BLaER1 treated with 17β-estradiol and CSF1 and Interleukin-3, amounts not matched to agents 10 nM and 100 nM (cell line): ENCODE results near the gene RAB11FIP3.
A peak's percentile ranks its signal among the peaks of the same experiment; 100 is the strongest.

Experiments
- H3K27ac ChIP-seq, 11 experiments: shearing (Covaris generic); formaldehyde crosslinking; 2 replicates each; pipeline ENCODE4 v1.8.1; 2022
- H3K27me3 ChIP-seq, 11 experiments: shearing (Covaris generic); formaldehyde crosslinking; 2 replicates each; pipeline ENCODE4 v1.8.1; 2022
- H3K36me3 ChIP-seq, 11 experiments: shearing (Covaris generic); formaldehyde crosslinking; 2 replicates each; pipeline ENCODE4 v1.8.1; 2022
- H3K4me1 ChIP-seq, 10 experiments: shearing (Covaris generic); formaldehyde crosslinking; 2 replicates each; pipeline ENCODE4 v1.8.1; 2022
- H3K4me2 ChIP-seq, 11 experiments: shearing (Covaris generic); formaldehyde crosslinking; 2 replicates each; pipeline ENCODE4 v1.8.1; 2022
- H3K4me3 ChIP-seq, 10 experiments: shearing (Covaris generic); formaldehyde crosslinking; 2 replicates each; pipeline ENCODE4 v1.8.1; 2022
- H3K9ac ChIP-seq, 11 experiments: shearing (Covaris generic); formaldehyde crosslinking; 2 replicates each; pipeline ENCODE4 v1.8.1; 2022
- H3K9me3 ChIP-seq, 11 experiments: shearing (Covaris generic); formaldehyde crosslinking; replicated peaks in 1 of 11; 2 replicates each; pipeline ENCODE4 v1.8.1; 2022
- H4K20me1 ChIP-seq, 11 experiments: shearing (Covaris generic); formaldehyde crosslinking; 2 replicates each; pipeline ENCODE4 v1.8.1; 2022
- Cebpa-rat ChIP-seq, 11 experiments: shearing (Covaris generic); IDR thresholded peaks; 2 replicates each; pipeline ENCODE4 v1.8.1; 2022

The RAB11FIP3 gene

GRCh38 chr16:424033-424622 lies 1.3 kb upstream of the RAB11FIP3 start:
- no peaks in the 10 kb centered on the region for H3K9me3 ChIP-seq
- peak overlapping the region in 4 of 11 experiments; percentile 81 to 96 (median 94); a peak in 6 of 22 replicates for H3K9ac ChIP-seq
- H3K27me3 ChIP-seq: peaks cover 15 to 25% (median 21%) of the 10 kb centered on the region in 11 experiments
- peak overlapping the region in 8 of 10 experiments; percentile 88 to 97 (median 96); a peak in 15 of 20 replicates for H3K4me3 ChIP-seq
- H4K20me1 ChIP-seq: peaks cover 18 to 40% (median 33%) of the 10 kb centered on the region in 11 experiments; a peak in 21 of 22 replicates
- no peak overlapping the region for H3K27ac ChIP-seq
- H3K4me2 ChIP-seq: peak overlapping the region; percentile 94 to 99 (median 98)
- peaks cover 32 to 41% (median 36%) of the 10 kb centered on the region in 10 experiments for H3K4me1 ChIP-seq
- peaks cover 0 to 15% (median 4%) of the 10 kb centered on the region in 11 experiments; a peak in 8 of 22 replicates for H3K36me3 ChIP-seq
- no peak for TF ChIP-seq Cebpa-rat (IDR thresholded peaks at IDR 0.05)

DNA sequence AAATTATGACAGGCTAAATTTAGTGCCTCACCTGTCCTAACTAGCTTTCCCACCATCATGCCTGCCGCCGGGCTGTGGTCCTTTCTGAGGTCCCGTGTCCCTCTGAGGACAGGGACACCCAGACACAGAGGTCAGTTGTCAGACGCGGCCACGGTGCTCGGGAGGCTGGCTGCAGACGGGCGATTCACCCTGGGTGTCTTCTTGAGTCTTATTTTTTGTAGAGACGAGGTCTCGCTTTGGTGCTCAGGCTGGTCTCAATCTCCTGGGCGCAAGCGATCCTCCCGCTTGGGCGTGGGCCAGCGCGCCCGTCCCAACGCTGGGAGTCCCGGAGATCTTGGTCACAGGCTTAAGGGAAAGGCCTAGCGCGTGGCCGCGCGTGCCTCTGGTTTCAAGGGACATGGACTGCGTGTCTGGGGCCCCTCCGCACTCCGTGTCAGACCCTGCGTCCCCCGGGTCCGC lies 797 bp upstream of the RAB11FIP3 start:
- peak overlapping the region in 8 of 11 experiments; percentile 74 to 92 (median 90); a peak in 11 of 22 replicates for H3K27ac ChIP-seq
- no peaks in the 10 kb centered on the region for H3K9me3 ChIP-seq
- H3K9ac ChIP-seq: peak overlapping the region; percentile 81 to 96 (median 91); a peak in 21 of 22 replicates
- H3K4me1 ChIP-seq: peaks cover 32 to 44% (median 37%) of the 10 kb centered on the region in 10 experiments
- H4K20me1 ChIP-seq: peaks cover 18 to 44% (median 37%) of the 10 kb centered on the region in 11 experiments; a peak in 21 of 22 replicates
- H3K27me3 ChIP-seq: peaks cover 15 to 25% (median 21%) of the 10 kb centered on the region in 11 experiments
- H3K4me2 ChIP-seq: peak overlapping the region; percentile 94 to 99 (median 98)
- no peak for TF ChIP-seq Cebpa-rat (IDR thresholded peaks at IDR 0.05)
- H3K4me3 ChIP-seq: peak overlapping the region; percentile 83 to 98 (median 96)
- peaks cover 0 to 20% (median 8%) of the 10 kb centered on the region in 11 experiments; a peak in 10 of 22 replicates for H3K36me3 ChIP-seq

DNA sequence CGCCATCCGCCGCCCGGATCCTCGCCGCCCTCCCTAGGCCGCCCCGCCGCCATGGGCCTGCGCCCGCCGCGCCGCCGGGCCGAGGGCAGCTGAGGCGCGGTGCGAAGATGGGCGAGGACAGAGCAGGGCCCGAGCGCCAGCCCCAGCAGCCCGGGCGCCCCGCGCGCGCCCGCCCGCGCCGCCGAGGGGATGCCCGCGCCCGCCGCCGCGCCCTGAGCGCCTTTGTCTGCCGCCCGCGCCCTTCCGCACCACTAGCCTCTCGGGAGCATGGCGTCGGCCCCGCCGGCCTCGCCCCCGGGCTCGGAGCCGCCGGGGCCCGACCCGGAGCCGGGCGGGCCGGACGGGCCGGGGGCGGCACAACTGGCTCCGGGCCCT lies 278 bp downstream of the RAB11FIP3 start:
- Histone ChIP-seq H3K9me3 (no peaks in the 10 kb centered on the region), H4K20me1 (peaks cover 25 to 54% (median 48%) of the 10 kb centered on the region in 11 experiments; a peak in 21 of 22 replicates), H3K36me3 (peaks cover 0 to 31% (median 12%) of the 10 kb centered on the region in 11 experiments; a peak in 12 of 22 replicates), H3K27ac (peak overlapping the region; percentile 47 to 92 (median 88); a peak in 21 of 22 replicates), H3K9ac (peak overlapping the region; percentile 81 to 96 (median 91)), H3K4me3 (peak overlapping the region; percentile 83 to 98 (median 96)), H3K4me2 (peak overlapping the region; percentile 94 to 99 (median 98)), H3K4me1 (peaks cover 32 to 48% (median 38%) of the 10 kb centered on the region in 10 experiments), H3K27me3 (peaks cover 15 to 25% (median 21%) of the 10 kb centered on the region in 11 experiments)
- TF ChIP-seq Cebpa-rat (IDR thresholded peaks at IDR 0.05): no peak

- H3K27ac ChIP-seq: peak overlapping the region; percentile 47 to 92 (median 88); a peak in 21 of 22 replicates
- peak overlapping the region; percentile 81 to 96 (median 91) for H3K9ac ChIP-seq
- H3K27me3 ChIP-seq: peaks cover 15 to 25% (median 21%) of the 10 kb centered on the region in 11 experiments
- no peaks in the 10 kb centered on the region for H3K9me3 ChIP-seq
- H3K4me2 ChIP-seq: peak overlapping the region; percentile 94 to 99 (median 98)
- peaks cover 0 to 36% (median 14%) of the 10 kb centered on the region in 11 experiments; a peak in 12 of 22 replicates for H3K36me3 ChIP-seq
- no peak for TF ChIP-seq Cebpa-rat (IDR thresholded peaks at IDR 0.05)
- H3K4me3 ChIP-seq: peak overlapping the region; percentile 83 to 98 (median 96)
- H3K4me1 ChIP-seq: peaks cover 32 to 48% (median 38%) of the 10 kb centered on the region in 10 experiments
- H4K20me1 ChIP-seq: peaks cover 27 to 60% (median 53%) of the 10 kb centered on the region in 11 experiments; a peak in 21 of 22 replicates
Observed at GRCh38 chr16:426115-426905, 861 bp downstream of the RAB11FIP3 start.

- Histone ChIP-seq H3K4me1 (peaks cover 32 to 48% (median 38%) of the 10 kb centered on the region in 10 experiments), H3K4me3 (peak overlapping the region; percentile 83 to 98 (median 96)), H4K20me1 (peaks cover 27 to 66% (median 59%) of the 10 kb centered on the region in 11 experiments; a peak in 21 of 22 replicates), H3K27me3 (peaks cover 15 to 25% (median 21%) of the 10 kb centered on the region in 11 experiments), H3K9me3 (no peaks in the 10 kb centered on the region), H3K9ac (peak overlapping the region; percentile 81 to 96 (median 91)), H3K27ac (peak overlapping the region in 10 of 11 experiments; percentile 71 to 92 (median 88); a peak in 19 of 22 replicates), H3K36me3 (peaks cover 0 to 42% (median 19%) of the 10 kb centered on the region in 11 experiments; a peak in 12 of 22 replicates), H3K4me2 (peak overlapping the region; percentile 94 to 99 (median 98))
- TF ChIP-seq Cebpa-rat (IDR thresholded peaks at IDR 0.05): no peak
Observed at GRCh38 chr16:426906-427249, 1.4 kb downstream of the RAB11FIP3 start.

GRCh38 chr16:427250-427649 lies 1.8 kb downstream of the RAB11FIP3 start:
- peaks cover 32 to 48% (median 38%) of the 10 kb centered on the region in 10 experiments for H3K4me1 ChIP-seq
- peak overlapping the region; percentile 94 to 99 (median 98) for H3K4me2 ChIP-seq
- peak overlapping the region in 3 of 11 experiments; percentile 87 to 92 (median 88); a peak in 3 of 22 replicates for H3K27ac ChIP-seq
- peaks cover 0 to 46% (median 19%) of the 10 kb centered on the region in 11 experiments; a peak in 12 of 22 replicates for H3K36me3 ChIP-seq
- H4K20me1 ChIP-seq: peaks cover 27 to 68% (median 62%) of the 10 kb centered on the region in 11 experiments; a peak in 21 of 22 replicates
- peak overlapping the region; percentile 81 to 96 (median 91); a peak in 21 of 22 replicates for H3K9ac ChIP-seq
- no peaks in the 10 kb centered on the region for H3K9me3 ChIP-seq
- peaks cover 15 to 25% (median 21%) of the 10 kb centered on the region in 11 experiments for H3K27me3 ChIP-seq
- no peak for TF ChIP-seq Cebpa-rat (IDR thresholded peaks at IDR 0.05)
- H3K4me3 ChIP-seq: peak overlapping the region; percentile 83 to 98 (median 96)

DNA sequence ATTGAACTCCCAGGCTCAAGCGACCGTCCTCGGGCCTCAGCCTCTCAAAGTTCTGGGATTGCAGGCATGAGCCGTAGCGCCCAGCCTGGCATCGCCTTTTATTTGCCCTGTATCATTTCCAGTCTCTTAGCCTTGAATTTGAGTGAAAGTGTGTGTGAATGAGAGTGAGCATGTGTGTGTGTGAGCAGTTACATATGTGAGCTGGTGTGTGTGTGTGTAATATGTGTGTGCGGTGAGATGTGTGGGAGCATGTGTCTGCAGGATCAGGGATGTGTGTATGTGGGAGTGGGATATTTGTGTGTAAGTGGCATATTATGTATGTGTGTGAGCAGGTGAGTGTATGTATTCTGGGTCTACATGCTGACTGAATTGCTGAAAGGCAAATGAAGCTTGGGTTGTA lies 5.5 kb downstream of the RAB11FIP3 start:
- Histone ChIP-seq H3K27me3 (no peaks in the 10 kb centered on the region), H4K20me1 (peaks cover 27 to 100% (median 84%) of the 10 kb centered on the region in 11 experiments; a peak in 21 of 22 replicates), H3K4me3 (no peak overlapping the region), H3K9ac (no peak overlapping the region), H3K36me3 (peaks cover 0 to 79% (median 42%) of the 10 kb centered on the region in 11 experiments; a peak in 19 of 22 replicates), H3K4me1 (peaks cover 22 to 35% (median 26%) of the 10 kb centered on the region in 10 experiments), H3K4me2 (no peak overlapping the region; a peak in 1 of 22 replicates), H3K9me3 (no peaks in the 10 kb centered on the region), H3K27ac (no peak overlapping the region)
- no peak for TF ChIP-seq Cebpa-rat (IDR thresholded peaks at IDR 0.05)

- Histone ChIP-seq H3K9me3 (no peaks in the 10 kb centered on the region), H4K20me1 (peaks cover 13 to 100% (median 98%) of the 10 kb centered on the region in 11 experiments; a peak in 19 of 22 replicates), H3K4me2 (no peak overlapping the region), H3K36me3 (peaks cover 15 to 76% (median 45%) of the 10 kb centered on the region in 11 experiments; a peak in 21 of 22 replicates), H3K4me3 (no peak overlapping the region), H3K4me1 (peaks cover 17 to 50% (median 32%) of the 10 kb centered on the region in 10 experiments), H3K9ac (no peak overlapping the region), H3K27me3 (no peaks in the 10 kb centered on the region), H3K27ac (no peak overlapping the region)
- no peak for TF ChIP-seq Cebpa-rat (IDR thresholded peaks at IDR 0.05)
Observed at GRCh38 chr16:440627-441026, 15.2 kb downstream of the RAB11FIP3 start.
